Measurements from ENCODE around the gene ADGRF4.

ADGRF4 gene

GRCh38 chr6:47681201-47681990 is 17.0 kb upstream of the ADGRF4 start:
- no peaks in the 10 kb centered on the region for H3K79me2 ChIP-seq (ENCODE audit: low read length)
- no peak overlapping the region for H2AFZ ChIP-seq (ENCODE audit: low read length)
- H4K20me1 ChIP-seq (ENCODE audit: insufficient read depth, low read length) = no peaks in the 10 kb centered on the region
- no peak overlapping the region for H3K27ac ChIP-seq (ENCODE audit: low read length)
- no peak overlapping the region for H3K9ac ChIP-seq (ENCODE audit: low read length)
- no peaks in the 10 kb centered on the region for H3K9me2 ChIP-seq (replicated peaks; ENCODE audit: insufficient read depth, low read length)
- H3K4me1 ChIP-seq (ENCODE audit: low read length) = no peaks in the 10 kb centered on the region
- H3F3A ChIP-seq (ENCODE audit: insufficient read depth, low read length) = no peaks in the 10 kb centered on the region
- no peaks in the 10 kb centered on the region; the same call in 1 of the 2 replicates for H3K9me3 ChIP-seq (replicated peaks; ENCODE audit: insufficient read depth, low read length)
- H3K4me3 ChIP-seq (ENCODE audit: low read length) = no peak overlapping the region
- DNase-seq = no peak
- TF ChIP-seq CTCF (IDR thresholded peaks at IDR 0.05; ENCODE audit: low read length) (no peak), EZH2 (optimal IDR thresholded peaks at IDR 0.05; ENCODE audit: low read depth, low read length) (no peak), EZH2phosphoT487 (IDR thresholded peaks at IDR 0.05; ENCODE audit: low read length) (no peak)
- H3K27me3 ChIP-seq (replicated peaks; ENCODE audit: insufficient read depth, low read length) = no peaks in the 10 kb centered on the region
- H3K36me3 ChIP-seq (replicated peaks; ENCODE audit: insufficient read depth, low read length) = no peaks in the 10 kb centered on the region
- H3K4me2 ChIP-seq (ENCODE audit: low read depth, low read length) = no peak overlapping the region

GRCh38 chr6:47686411-47686810 is 12.0 kb upstream of the ADGRF4 start:
- no peaks in the 10 kb centered on the region for H3K9me2 ChIP-seq (replicated peaks; ENCODE audit: insufficient read depth, low read length)
- no peaks in the 10 kb centered on the region for H3K79me2 ChIP-seq (ENCODE audit: low read length)
- TF ChIP-seq CTCF (IDR thresholded peaks at IDR 0.05; ENCODE audit: low read length) (no peak), EZH2phosphoT487 (IDR thresholded peaks at IDR 0.05; ENCODE audit: low read length) (no peak), EZH2 (optimal IDR thresholded peaks at IDR 0.05; ENCODE audit: low read depth, low read length) (no peak)
- DNase-seq = no peak
- no peaks in the 10 kb centered on the region for H4K20me1 ChIP-seq (ENCODE audit: insufficient read depth, low read length)
- no peak overlapping the region for H3K9ac ChIP-seq (ENCODE audit: low read length)
- H3K27me3 ChIP-seq (replicated peaks; ENCODE audit: insufficient read depth, low read length) = no peaks in the 10 kb centered on the region
- H3K27ac ChIP-seq (ENCODE audit: low read length) = no peak overlapping the region
- H3K36me3 ChIP-seq (replicated peaks; ENCODE audit: insufficient read depth, low read length) = no peaks in the 10 kb centered on the region
- H3K9me3 ChIP-seq (replicated peaks; ENCODE audit: insufficient read depth, low read length) = no peaks in the 10 kb centered on the region
- no peak overlapping the region for H3K4me3 ChIP-seq (ENCODE audit: low read length)
- no peak overlapping the region for H3K4me2 ChIP-seq (ENCODE audit: low read depth, low read length)
- H3K4me1 ChIP-seq (ENCODE audit: low read length) = no peaks in the 10 kb centered on the region
- H3F3A ChIP-seq (ENCODE audit: insufficient read depth, low read length) = no peaks in the 10 kb centered on the region
- H2AFZ ChIP-seq (ENCODE audit: low read length) = no peak overlapping the region

GRCh38 chr6:47687432-47687831 is 10.9 kb upstream of the ADGRF4 start:
- DNase-seq = no peak
- Histone ChIP-seq H3K36me3 (replicated peaks; ENCODE audit: insufficient read depth, low read length) (no peaks in the 10 kb centered on the region), H3K9me2 (replicated peaks; ENCODE audit: insufficient read depth, low read length) (no peaks in the 10 kb centered on the region), H3K27me3 (replicated peaks; ENCODE audit: insufficient read depth, low read length) (no peaks in the 10 kb centered on the region), H3K4me3 (ENCODE audit: low read length) (no peak overlapping the region), H2AFZ (ENCODE audit: low read length) (no peak overlapping the region), H3K79me2 (ENCODE audit: low read length) (no peaks in the 10 kb centered on the region), H3K4me2 (ENCODE audit: low read depth, low read length) (no peak overlapping the region), H3K4me1 (ENCODE audit: low read length) (no peaks in the 10 kb centered on the region), H4K20me1 (ENCODE audit: insufficient read depth, low read length) (no peaks in the 10 kb centered on the region), H3K9ac (ENCODE audit: low read length) (no peak overlapping the region), H3K9me3 (replicated peaks; ENCODE audit: insufficient read depth, low read length) (no peaks in the 10 kb centered on the region), H3K27ac (ENCODE audit: low read length) (no peak overlapping the region), H3F3A (ENCODE audit: insufficient read depth, low read length) (no peaks in the 10 kb centered on the region)
- no peak for TF ChIP-seq CTCF (IDR thresholded peaks at IDR 0.05; ENCODE audit: low read length)
- no peak for TF ChIP-seq EZH2phosphoT487 (IDR thresholded peaks at IDR 0.05; ENCODE audit: low read length)
- TF ChIP-seq EZH2 (optimal IDR thresholded peaks at IDR 0.05; ENCODE audit: low read depth, low read length) = no peak
